A673 (cell line): ENCODE results near the gene GJA5.

Experiments used
- CTCF ChIP-seq: fragments of 300-800, 200-600 bp; sonication (generic); conservative IDR thresholded peaks from 2 replicates; pipeline ENCODE4 v1.5.1; 2017; ENCODE audit warnings: low read depth, mild to moderate bottlenecking, antibody characterized with exemption, low read length, moderate library complexity, mixed read lengths
- EZH2 ChIP-seq: fragments of 200-600 bp; sonication (generic); IDR thresholded peaks from 2 replicates; pipeline ENCODE4 v1.6.1; 2017; ENCODE audit warnings: borderline replicate concordance, low read depth, mild to moderate bottlenecking, mixed read lengths, antibody characterized with exemption, low read length; ENCODE audit not compliant: poor library complexity, severe bottlenecking

DNA sequence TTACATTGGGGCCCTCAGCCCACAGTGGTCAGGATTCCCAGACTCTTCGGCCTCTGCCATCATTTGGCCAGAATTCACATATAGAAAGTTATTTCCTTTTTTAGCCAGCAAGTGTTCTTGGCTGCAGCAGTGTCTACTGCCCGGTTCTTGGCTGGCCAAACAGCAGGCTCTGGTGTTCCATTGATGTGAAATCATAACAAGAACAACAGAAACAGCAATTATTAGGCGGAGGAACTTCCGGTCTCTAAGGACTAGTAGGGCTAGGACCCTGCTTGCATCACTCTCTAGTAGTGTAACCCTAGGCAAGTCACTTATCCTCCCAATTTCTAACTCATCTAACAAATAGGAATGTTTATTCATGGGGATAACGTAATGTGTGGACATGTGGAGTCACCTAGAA lies 8.7 kb upstream of the GJA5 start:
- TF ChIP-seq EZH2 (no peak), CTCF (no peak)
